SK-N-SH (cell line): Measurements from ENCODE around the gene GRM2.

Source experiments
- EP300 ChIP-seq, 2 experiments: IDR thresholded peaks; 2 replicates each; pipeline versions ENCODE4 v1.4.0 to v1.6.1; 2012; ENCODE audit warnings: borderline replicate concordance in 1 of 2, low read depth in 1 of 2, low read length in 1 of 2
- FOXJ3 ChIP-seq: sonication (generic); formaldehyde crosslinking; IDR thresholded peaks from 2 replicates; pipeline ENCODE4 v1.5.1; 2020; ENCODE audit warnings: mild to moderate bottlenecking, missing genetic modification reagents
- POLR2AphosphoS5 ChIP-seq: IDR thresholded peaks from 2 replicates; pipeline ENCODE4 v1.6.1; 2012; ENCODE audit warnings: low read depth, low read length
- RAD21 ChIP-seq: IDR thresholded peaks from 2 replicates; pipeline ENCODE4 v1.6.1; 2012; ENCODE audit warnings: mild to moderate bottlenecking, low read length
- SIN3A ChIP-seq: IDR thresholded peaks from 2 replicates; pipeline ENCODE4 v1.6.1; 2012; ENCODE audit warnings: low read depth, mild to moderate bottlenecking, low read length, moderate library complexity, borderline replicate concordance
- SMC3 ChIP-seq: IDR thresholded peaks from 2 replicates; pipeline ENCODE4 v1.6.1; 2012; ENCODE audit warnings: low read depth, low read length, improper control_type of control experiment
- TF ChIP-seq, protein P1 (sequence below): fragments of 200-600 bp; sonication (generic); IDR thresholded peaks from 2 replicates; pipeline ENCODE4 v1.6.1; 2017; ENCODE audit warnings: antibody characterized with exemption, mild to moderate bottlenecking, moderate library complexity

DNA sequence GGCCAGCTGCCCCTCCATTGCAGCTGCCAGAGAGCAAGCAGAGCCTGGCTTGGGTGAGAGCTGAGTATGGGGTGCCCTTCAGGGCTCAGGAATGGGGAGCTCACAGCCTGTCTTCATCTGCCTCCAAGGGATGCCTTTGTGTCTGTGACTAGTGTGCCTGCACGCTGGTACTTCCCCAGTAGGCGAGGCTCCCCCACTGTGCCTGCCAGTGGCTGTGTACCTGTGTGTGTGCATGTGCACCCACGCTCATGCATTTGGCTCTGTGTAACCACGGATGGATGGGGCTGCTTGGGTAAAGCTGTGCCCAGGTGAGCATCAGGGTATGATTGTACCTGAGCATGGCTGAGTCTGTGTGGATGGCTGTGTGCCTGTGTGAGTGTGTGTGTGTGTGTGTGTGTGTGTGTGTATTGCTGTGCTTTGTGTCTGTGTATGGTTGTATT lies 2.3 kb upstream of the GRM2 start:
- TF ChIP-seq, protein P1, sequence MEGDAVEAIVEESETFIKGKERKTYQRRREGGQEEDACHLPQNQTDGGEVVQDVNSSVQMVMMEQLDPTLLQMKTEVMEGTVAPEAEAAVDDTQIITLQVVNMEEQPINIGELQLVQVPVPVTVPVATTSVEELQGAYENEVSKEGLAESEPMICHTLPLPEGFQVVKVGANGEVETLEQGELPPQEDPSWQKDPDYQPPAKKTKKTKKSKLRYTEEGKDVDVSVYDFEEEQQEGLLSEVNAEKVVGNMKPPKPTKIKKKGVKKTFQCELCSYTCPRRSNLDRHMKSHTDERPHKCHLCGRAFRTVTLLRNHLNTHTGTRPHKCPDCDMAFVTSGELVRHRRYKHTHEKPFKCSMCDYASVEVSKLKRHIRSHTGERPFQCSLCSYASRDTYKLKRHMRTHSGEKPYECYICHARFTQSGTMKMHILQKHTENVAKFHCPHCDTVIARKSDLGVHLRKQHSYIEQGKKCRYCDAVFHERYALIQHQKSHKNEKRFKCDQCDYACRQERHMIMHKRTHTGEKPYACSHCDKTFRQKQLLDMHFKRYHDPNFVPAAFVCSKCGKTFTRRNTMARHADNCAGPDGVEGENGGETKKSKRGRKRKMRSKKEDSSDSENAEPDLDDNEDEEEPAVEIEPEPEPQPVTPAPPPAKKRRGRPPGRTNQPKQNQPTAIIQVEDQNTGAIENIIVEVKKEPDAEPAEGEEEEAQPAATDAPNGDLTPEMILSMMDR, result no peak
- TF ChIP-seq POLR2AphosphoS5 (no peak), SIN3A (no peak), FOXJ3 (CRISPR knock-in tag) (no peak), EP300 (IDR thresholded peaks at IDR 0.05; ENCODE audit: borderline replicate concordance in 1 of 2, low read depth in 1 of 2, low read length in 1 of 2) (no peak), SMC3 (no peak), RAD21 (no peak)
